WI38 (cell line): ENCODE data around the gene PIGM.

ENCODE experiments used
- H3K4me3 ChIP-seq: 2 replicates; pipeline ENCODE4 v1.5.1; 2011; ENCODE audit warnings: low read depth, mild to moderate bottlenecking, control low read depth, low read length
- CTCF ChIP-seq: IDR thresholded peaks from 2 replicates; pipeline ENCODE4 v1.5.1; 2012; ENCODE audit warnings: low read depth, mild to moderate bottlenecking, control low read depth, low read length

Gene PIGM

GRCh38 chr1:159981351-159982055, 50.3 kb downstream of the PIGM start:
- no peak overlapping the region for H3K4me3 ChIP-seq
- TF ChIP-seq CTCF: no peak

GRCh38 chr1:159980786-159981185, 51.0 kb downstream of the PIGM start:
- TF ChIP-seq CTCF: no peak
- no peak overlapping the region for H3K4me3 ChIP-seq

GRCh38 chr1:159980076-159980475, 51.7 kb downstream of the PIGM start:
- no peak for TF ChIP-seq CTCF
- no peak overlapping the region for H3K4me3 ChIP-seq

GRCh38 chr1:159979257-159979656, 52.5 kb downstream of the PIGM start:
- no peak overlapping the region for H3K4me3 ChIP-seq
- no peak for TF ChIP-seq CTCF

GRCh38 chr1:159978107-159978398, 53.7 kb downstream of the PIGM start:
- TF ChIP-seq CTCF: no peak
- no peak overlapping the region for H3K4me3 ChIP-seq

- no peak for TF ChIP-seq CTCF
- H3K4me3 ChIP-seq: no peak overlapping the region
These were observed 54.3 kb downstream of the PIGM start for GRCh38 chr1:159977364-159978106.
